ENCODE results near the gene GCK.

DNA sequence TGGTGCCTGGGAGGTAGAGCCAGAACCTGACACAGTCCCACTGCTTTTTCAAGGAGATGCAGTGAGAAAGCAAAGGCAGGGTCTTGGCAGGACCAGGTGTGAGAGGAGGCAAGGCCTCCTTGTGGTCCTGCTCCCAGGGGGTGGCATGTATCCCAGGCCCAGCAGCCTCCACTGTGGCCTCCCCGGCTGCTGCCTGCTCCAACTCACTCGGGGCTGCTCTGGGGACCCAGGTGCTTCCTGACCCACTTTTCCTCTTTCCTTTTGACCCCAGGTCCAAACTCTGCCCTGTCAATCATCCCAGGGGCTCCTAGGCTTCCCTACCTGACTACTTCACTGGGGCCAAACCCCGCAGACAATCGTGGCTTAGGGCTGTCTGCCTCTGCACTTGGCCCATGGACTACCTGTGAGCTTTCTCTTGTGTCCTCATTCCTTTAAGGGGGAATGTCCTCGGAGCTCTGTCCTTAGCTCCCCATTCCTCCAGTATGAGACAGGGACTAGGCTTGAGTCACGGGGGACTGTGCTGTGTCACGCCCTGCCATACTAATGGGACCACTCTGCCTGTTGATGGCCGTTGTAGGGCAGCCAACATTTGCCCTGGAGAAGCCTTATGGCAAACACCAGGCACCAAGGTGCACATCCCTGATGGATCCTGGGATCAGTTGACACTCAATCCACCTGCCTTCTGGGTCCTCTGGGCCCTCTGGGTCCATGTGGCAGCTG is 86.2 kb downstream of the GCK start:
- TF ChIP-seq, protein P1, sequence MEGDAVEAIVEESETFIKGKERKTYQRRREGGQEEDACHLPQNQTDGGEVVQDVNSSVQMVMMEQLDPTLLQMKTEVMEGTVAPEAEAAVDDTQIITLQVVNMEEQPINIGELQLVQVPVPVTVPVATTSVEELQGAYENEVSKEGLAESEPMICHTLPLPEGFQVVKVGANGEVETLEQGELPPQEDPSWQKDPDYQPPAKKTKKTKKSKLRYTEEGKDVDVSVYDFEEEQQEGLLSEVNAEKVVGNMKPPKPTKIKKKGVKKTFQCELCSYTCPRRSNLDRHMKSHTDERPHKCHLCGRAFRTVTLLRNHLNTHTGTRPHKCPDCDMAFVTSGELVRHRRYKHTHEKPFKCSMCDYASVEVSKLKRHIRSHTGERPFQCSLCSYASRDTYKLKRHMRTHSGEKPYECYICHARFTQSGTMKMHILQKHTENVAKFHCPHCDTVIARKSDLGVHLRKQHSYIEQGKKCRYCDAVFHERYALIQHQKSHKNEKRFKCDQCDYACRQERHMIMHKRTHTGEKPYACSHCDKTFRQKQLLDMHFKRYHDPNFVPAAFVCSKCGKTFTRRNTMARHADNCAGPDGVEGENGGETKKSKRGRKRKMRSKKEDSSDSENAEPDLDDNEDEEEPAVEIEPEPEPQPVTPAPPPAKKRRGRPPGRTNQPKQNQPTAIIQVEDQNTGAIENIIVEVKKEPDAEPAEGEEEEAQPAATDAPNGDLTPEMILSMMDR (IDR thresholded peaks at IDR 0.05; ENCODE audit: borderline replicate concordance, extremely low read depth, low read length, poor library complexity, severe bottlenecking) = no peak
- no peak for TF ChIP-seq EZH2 (IDR thresholded peaks at IDR 0.05; ENCODE audit: borderline replicate concordance, low read depth, low read length, severe bottlenecking)

Measured in DND-41 (cell line).